ENCODE measurements around the gene IQGAP2.

- no peak for TF ChIP-seq CTCF (conservative IDR thresholded peaks at IDR 0.05; ENCODE audit: low read length)
- no peak for TF ChIP-seq EZH2phosphoT487 (IDR thresholded peaks at IDR 0.05; ENCODE audit: borderline replicate concordance)
Observed at GRCh38 chr5:76608833-76609232, 205.7 kb downstream of the IQGAP2 start.
